Glutamatergic neuron (in vitro differentiated cells): ENCODE data around the gene TAB2. TPM values are rescaled to one million over a fixed set of nuclear protein-coding genes. Genes with fewer than 3 reads are reported as not detected.

ENCODE experiments used
- DNase-seq: peaks from one replicate; pipeline ENCODE4 v3.0.0; 2022
- H3K27ac Mint-ChIP-seq: one replicate; pipeline ENCODE4 v1.8.0; 2020; ENCODE audit warnings: mild to moderate bottlenecking, mixed read lengths, inconsistent platforms; ENCODE audit not compliant: unreplicated experiment
- H3K27me3 Mint-ChIP-seq: one replicate; pipeline ENCODE4 v1.8.0; 2020; ENCODE audit warnings: mild to moderate bottlenecking, moderate library complexity, mixed read lengths, inconsistent platforms; ENCODE audit not compliant: unreplicated experiment
- H3K36me3 Mint-ChIP-seq: one replicate; pipeline ENCODE4 v1.8.0; 2020; ENCODE audit warnings: mild to moderate bottlenecking, mixed read lengths, inconsistent platforms; ENCODE audit not compliant: unreplicated experiment
- H3K4me1 Mint-ChIP-seq: one replicate; pipeline ENCODE4 v1.8.0; 2020; ENCODE audit warnings: mild to moderate bottlenecking, low read depth, mixed read lengths, inconsistent platforms; ENCODE audit not compliant: unreplicated experiment
- H3K4me3 Mint-ChIP-seq: one replicate; pipeline ENCODE4 v1.8.0; 2020; ENCODE audit warnings: mild to moderate bottlenecking, mixed read lengths, inconsistent platforms; ENCODE audit not compliant: unreplicated experiment
- H3K9me3 Mint-ChIP-seq: one replicate; pipeline ENCODE4 v1.8.0; 2020; ENCODE audit warnings: mild to moderate bottlenecking, moderate library complexity, mixed read lengths, inconsistent platforms; ENCODE audit not compliant: unreplicated experiment
- total RNA-seq: library from RNA; stranded (reverse); fragmentation: NEBNext Ultra II Directional; extraction: Animal tissue kit (Norgen Biotek cat#: 25700); gene quantifications from one replicate; pipeline ENCODE4 v1.2.1, GENCODE V29; 2021; ENCODE audit not compliant: unreplicated experiment
- TF ChIP-seq, protein P1 (sequence below): fragments of 200-600 bp; sonication (generic); IDR thresholded peaks from one replicate; pipeline ENCODE4 v1.5.0; 2021; ENCODE audit not compliant: partially characterized antibody, unreplicated experiment

Gene TAB2
- total RNA-seq, 1 donor from 2014 or later, result 39.3 TPM

DNA sequence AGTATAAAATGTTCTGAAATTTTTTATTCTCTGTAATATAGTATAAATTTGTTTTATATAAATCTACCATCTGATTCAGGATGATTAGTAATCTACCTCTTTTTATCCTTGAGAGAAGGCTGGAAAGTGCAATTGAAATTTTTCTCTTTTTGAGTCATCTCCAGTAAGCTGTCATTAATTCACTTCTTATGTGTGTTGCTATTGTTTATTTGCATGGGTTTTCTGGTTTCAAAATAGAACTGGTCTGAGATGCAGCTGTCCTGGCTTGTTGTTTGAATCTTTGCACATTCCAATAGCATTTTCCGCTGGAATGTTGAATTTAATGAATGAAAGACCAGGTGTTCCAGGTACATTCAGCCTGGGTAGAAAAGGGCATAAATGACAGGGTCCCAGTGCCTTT lies 24.3 kb upstream of the TAB2 start:
- TF ChIP-seq, protein P1, sequence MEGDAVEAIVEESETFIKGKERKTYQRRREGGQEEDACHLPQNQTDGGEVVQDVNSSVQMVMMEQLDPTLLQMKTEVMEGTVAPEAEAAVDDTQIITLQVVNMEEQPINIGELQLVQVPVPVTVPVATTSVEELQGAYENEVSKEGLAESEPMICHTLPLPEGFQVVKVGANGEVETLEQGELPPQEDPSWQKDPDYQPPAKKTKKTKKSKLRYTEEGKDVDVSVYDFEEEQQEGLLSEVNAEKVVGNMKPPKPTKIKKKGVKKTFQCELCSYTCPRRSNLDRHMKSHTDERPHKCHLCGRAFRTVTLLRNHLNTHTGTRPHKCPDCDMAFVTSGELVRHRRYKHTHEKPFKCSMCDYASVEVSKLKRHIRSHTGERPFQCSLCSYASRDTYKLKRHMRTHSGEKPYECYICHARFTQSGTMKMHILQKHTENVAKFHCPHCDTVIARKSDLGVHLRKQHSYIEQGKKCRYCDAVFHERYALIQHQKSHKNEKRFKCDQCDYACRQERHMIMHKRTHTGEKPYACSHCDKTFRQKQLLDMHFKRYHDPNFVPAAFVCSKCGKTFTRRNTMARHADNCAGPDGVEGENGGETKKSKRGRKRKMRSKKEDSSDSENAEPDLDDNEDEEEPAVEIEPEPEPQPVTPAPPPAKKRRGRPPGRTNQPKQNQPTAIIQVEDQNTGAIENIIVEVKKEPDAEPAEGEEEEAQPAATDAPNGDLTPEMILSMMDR, result no peak
- Mint-ChIP-seq H3K9me3 (no peaks in the 10 kb centered on the region), H3K4me3 (no peak overlapping the region), H3K27me3 (no peaks in the 10 kb centered on the region), H3K4me1 (no peaks in the 10 kb centered on the region), H3K27ac (no peak overlapping the region), H3K36me3 (peaks cover 6% of the 10 kb centered on the region)
- no peak for DNase-seq

DNA sequence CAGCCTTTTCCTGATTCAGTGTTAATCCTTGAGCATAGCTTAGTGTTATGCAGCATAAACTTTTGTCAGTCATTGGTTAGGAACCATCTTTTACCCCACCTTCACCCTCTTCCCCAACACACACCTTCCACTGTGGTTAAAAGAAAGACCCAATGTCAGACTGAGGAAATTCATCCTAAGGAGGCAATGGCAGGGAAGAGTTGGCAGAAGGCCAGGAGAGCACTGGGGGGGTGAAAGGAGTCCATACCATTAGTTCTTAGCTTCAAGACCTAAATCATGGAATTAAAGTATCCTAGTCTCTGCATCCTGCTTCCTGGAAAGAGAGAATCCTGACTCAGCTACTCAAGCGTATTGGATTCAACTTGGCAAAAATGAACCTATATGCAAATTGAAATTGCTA lies 16.9 kb upstream of the TAB2 start:
- Mint-ChIP-seq H3K27me3 (peaks cover 5% of the 10 kb centered on the region), H3K36me3 (peaks cover under 1% of the 10 kb centered on the region), H3K4me1 (no peaks in the 10 kb centered on the region), H3K27ac (no peak overlapping the region), H3K9me3 (no peaks in the 10 kb centered on the region), H3K4me3 (no peak overlapping the region)
- TF ChIP-seq, protein P1, result no peak
- no peak for DNase-seq

DNA sequence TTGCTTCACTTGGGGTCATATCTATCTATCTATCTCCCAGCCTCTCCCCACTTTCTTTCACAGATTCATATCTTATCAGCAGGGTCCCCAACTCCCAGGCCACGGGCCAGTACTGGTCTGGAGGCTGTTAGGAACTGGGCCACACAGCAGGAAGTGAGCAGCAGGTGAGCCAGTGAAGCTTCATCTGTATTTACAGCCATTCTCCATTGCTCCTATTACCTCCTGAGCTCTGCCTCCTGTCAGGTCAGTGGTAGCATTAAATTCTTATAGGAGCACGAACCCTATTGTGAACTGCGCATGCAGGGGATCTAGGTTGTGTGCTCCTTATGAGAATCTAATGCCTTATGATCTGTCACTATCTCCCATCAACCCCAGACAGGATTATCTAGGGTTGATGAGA lies 14.8 kb upstream of the TAB2 start:
- no peak overlapping the region for H3K27ac Mint-ChIP-seq
- H3K4me3 Mint-ChIP-seq, result no peak overlapping the region
- H3K4me1 Mint-ChIP-seq, result no peaks in the 10 kb centered on the region
- peaks cover 5% of the 10 kb centered on the region for H3K27me3 Mint-ChIP-seq
- DNase-seq, result no peak
- TF ChIP-seq, protein P1, result no peak
- no peaks in the 10 kb centered on the region for H3K36me3 Mint-ChIP-seq
- H3K9me3 Mint-ChIP-seq, result no peaks in the 10 kb centered on the region

DNA sequence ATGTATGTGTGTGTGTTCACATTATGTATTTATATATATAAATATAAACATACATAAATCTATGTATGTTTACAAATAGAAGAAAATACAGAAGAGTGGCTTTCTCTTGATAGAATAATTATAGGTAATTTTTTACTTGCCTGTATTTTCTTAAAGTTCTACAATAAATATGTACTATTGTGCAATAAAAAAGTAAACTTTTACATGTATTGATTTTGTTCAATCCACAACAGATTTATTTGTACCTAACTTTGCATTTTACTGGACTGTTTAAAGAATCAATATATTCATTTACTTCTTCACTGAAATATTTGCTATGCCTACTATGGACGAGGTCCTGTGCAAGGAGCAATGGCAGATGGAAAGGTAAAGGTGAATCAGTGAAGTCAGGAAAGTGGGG lies 14.0 kb upstream of the TAB2 start:
- Mint-ChIP-seq H3K4me3 (no peak overlapping the region), H3K27ac (no peak overlapping the region), H3K4me1 (no peaks in the 10 kb centered on the region), H3K27me3 (peaks cover 5% of the 10 kb centered on the region), H3K36me3 (no peaks in the 10 kb centered on the region), H3K9me3 (no peaks in the 10 kb centered on the region)
- DNase-seq, result no peak
- TF ChIP-seq, protein P1, result no peak

DNA sequence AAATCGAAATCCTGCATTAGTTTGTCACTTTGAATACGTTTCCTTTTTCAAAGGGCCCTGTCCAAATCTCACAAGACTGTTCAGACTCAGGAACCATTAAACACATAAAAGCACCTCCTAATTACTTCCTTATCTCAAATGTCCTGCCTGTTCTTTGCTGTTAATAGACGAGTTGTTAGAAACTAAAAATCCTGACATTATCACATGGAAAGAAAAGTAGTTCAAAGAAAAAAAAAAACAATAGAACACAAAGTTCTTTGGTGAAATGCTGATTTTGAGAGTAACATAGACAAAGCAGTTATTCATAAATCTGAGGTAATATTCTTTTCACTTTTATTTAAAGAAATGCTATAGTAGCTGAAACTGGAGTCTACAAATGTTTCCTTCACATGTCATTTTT lies 12.1 kb upstream of the TAB2 start:
- no peak for DNase-seq
- Mint-ChIP-seq H3K4me3 (no peak overlapping the region), H3K4me1 (no peaks in the 10 kb centered on the region), H3K36me3 (no peaks in the 10 kb centered on the region), H3K27ac (no peak overlapping the region), H3K27me3 (peaks cover 4% of the 10 kb centered on the region), H3K9me3 (no peaks in the 10 kb centered on the region)
- TF ChIP-seq, protein P1, result no peak
